ENCODE measurements around the gene PTAFR. TPM values are rescaled to one million over a fixed set of nuclear protein-coding genes. Genes with fewer than 3 reads are reported as not detected.
A peak's percentile ranks its signal among the peaks of the same experiment; 100 is the strongest.

Gene PTAFR
- total and polyA plus RNA-seq, 11 donors: 0.42 to 23.5 (median 2.2) TPM

DNA sequence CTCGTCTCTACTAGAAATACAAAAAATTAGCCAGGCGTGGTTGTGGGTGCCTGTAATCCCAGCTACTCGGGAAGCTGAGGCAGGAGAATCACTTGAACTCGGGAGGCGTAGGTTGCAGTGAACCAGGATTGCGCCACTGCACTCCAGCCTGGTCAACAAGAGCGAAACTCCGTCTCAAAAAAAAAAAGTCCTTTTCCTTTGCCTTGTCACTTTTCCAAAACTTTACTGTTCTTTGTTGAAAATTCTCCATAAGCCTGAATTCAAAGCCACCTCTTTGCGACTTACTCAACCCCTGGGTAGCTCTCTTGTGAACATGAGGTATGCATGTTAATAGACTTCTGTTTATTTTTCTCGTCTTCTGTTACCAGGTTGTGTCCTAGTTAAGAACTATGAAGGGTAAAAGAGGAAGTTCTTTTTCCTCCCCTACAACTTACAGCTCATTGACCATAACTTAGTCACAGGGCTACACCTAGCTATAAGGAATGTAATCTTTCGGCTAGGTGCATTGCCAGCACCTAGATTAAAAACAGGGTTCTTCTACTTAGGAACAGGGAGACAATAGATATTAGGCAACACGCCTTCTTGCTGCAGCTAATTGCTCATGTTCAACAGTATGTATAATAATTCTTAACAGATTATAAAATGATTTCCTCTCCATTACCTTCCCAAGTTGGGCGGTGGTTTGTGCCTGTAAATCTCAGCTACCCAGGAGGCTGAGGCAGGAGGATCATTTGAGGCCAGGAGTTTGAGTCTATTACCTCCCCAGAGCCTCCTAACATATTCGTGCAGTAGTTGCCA, 40.9 kb downstream of the PTAFR start:
- Histone ChIP-seq H3K9me3 (no peaks in the 10 kb centered on the region), H3K4me3 (peak overlapping the region in 1 of 12 donors; percentile 20), H3K27ac (peak overlapping the region in 2 of 12 donors; percentile 5 to 80), H3K4me1 (peaks cover 0 to 53% (median 0%) of the 10 kb centered on the region in 12 donors), H3K36me3 (no peaks in the 10 kb centered on the region), H3K27me3 (no peaks in the 10 kb centered on the region)
- 81 to 89% (median 84%) methylated on average over 14 of the region's 14 CpGs for WGBS, 4 donors
- ATAC-seq (no peak), DNase-seq (peak in 1 of 5 donors; percentile 33)
- intact Hi-C loops (cut with DNase I): no loop called here
- TF ChIP-seq, protein P1, sequence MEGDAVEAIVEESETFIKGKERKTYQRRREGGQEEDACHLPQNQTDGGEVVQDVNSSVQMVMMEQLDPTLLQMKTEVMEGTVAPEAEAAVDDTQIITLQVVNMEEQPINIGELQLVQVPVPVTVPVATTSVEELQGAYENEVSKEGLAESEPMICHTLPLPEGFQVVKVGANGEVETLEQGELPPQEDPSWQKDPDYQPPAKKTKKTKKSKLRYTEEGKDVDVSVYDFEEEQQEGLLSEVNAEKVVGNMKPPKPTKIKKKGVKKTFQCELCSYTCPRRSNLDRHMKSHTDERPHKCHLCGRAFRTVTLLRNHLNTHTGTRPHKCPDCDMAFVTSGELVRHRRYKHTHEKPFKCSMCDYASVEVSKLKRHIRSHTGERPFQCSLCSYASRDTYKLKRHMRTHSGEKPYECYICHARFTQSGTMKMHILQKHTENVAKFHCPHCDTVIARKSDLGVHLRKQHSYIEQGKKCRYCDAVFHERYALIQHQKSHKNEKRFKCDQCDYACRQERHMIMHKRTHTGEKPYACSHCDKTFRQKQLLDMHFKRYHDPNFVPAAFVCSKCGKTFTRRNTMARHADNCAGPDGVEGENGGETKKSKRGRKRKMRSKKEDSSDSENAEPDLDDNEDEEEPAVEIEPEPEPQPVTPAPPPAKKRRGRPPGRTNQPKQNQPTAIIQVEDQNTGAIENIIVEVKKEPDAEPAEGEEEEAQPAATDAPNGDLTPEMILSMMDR (IDR thresholded peaks at IDR 0.05): no peak
- TF ChIP-seq POLR2A (IDR thresholded peaks at IDR 0.05): no peak

DNA sequence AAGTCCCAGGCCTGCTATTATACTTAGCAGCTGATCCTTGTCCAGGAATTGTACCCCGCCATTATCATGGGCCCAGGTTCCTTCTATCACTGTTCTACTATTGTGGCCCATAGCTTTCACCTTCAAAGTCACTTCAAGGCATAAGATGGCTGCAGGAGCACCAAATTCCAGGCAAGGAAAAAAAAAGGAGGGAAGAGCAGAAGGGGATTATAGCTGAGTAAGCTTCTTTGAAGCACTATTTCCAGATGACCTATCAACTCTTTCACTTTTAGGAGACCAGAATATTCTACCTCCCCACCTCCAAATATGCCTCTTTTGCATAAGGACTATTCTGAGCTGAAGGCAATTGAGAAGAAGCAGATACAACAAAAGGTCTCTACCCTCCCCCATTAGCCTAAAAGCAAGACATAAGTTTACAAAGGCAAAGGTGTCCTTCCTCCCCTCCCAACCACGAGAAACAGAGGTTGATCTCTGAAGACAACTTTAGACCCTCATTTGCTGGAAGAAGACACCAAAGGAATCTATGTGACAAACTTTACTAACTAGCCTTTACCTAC, 41.8 kb downstream of the PTAFR start:
- no peaks in the 10 kb centered on the region for H3K27me3 ChIP-seq
- 89 to 95% (median 92%) methylated on average over 2 of the region's 2 CpGs for WGBS, 4 donors
- intact Hi-C loops (cut with DNase I): no loop called here
- no peak for ATAC-seq
- DNase-seq: no peak
- TF ChIP-seq, protein P1 (IDR thresholded peaks at IDR 0.05): no peak
- TF ChIP-seq POLR2A (IDR thresholded peaks at IDR 0.05): no peak
- peak overlapping the region in 1 of 12 donors; percentile 80 for H3K27ac ChIP-seq
- H3K9me3 ChIP-seq: no peaks in the 10 kb centered on the region
- H3K4me3 ChIP-seq: no peak overlapping the region
- H3K4me1 ChIP-seq: peaks cover 0 to 47% (median 0%) of the 10 kb centered on the region in 12 donors
- no peaks in the 10 kb centered on the region for H3K36me3 ChIP-seq

DNA sequence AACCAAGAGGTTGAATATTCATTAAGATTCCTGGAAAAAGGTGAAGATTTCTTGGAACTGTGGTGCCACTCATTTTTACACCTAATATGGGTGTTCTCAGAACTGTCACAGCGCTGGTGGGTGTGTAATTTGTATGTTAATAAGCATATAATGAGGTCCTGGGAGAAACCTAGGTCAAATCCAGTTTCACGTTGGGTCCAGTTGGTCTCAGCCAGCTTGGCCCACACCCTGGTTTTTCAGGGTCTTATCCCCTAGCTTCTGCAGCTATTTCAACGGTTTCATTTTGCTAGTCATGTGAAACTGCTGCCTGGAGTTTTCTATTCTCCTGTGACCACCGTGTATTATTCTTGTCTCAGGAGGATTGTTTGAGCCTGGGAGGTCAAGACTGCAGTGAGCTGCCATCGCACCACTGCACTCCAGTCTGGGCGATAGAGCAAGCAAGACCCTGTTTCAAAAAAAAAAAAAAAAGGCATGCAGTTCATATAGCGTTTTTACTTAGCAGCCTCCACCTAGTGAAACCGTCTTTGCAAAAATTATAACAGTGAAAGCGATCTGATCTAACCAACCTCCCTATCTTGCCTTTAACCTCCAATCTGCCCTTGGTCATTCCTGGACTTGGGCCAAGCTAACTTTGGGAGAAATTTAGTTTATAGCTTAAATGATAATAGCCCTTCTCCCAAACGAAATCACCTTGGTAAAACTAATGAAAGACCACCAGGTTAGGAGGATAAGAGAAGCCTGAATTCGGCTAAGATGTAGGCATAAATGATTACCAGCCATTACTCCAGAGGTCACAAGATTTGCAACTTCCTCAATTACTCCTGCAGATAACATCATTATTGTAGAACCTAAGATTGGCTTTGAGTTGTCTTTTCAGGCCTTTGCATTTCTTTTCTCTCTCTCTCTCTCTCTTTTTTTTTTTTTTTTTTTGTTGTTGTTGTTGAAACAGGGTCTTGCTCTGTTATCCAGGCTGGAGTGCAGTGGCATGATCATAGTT, 44.0 kb downstream of the PTAFR start:
- no peak for DNase-seq
- WGBS, 4 donors: 79 to 86% (median 82%) methylated on average over 11 of the region's 11 CpGs
- intact Hi-C loops (cut with DNase I): no loop called here
- ATAC-seq: no peak
- no peaks in the 10 kb centered on the region for H3K27me3 ChIP-seq
- TF ChIP-seq POLR2A (IDR thresholded peaks at IDR 0.05): no peak
- TF ChIP-seq, protein P1 (IDR thresholded peaks at IDR 0.05): no peak
- peak overlapping the region in 1 of 12 donors; percentile 40 for H3K27ac ChIP-seq
- H3K9me3 ChIP-seq: no peaks in the 10 kb centered on the region
- peaks cover 0 to 51% (median 0%) of the 10 kb centered on the region in 12 donors for H3K4me1 ChIP-seq
- no peaks in the 10 kb centered on the region for H3K36me3 ChIP-seq
- no peak overlapping the region for H3K4me3 ChIP-seq
